Bronchial epithelial cell (primary cell): Measurements from ENCODE around the gene OPCML. TPM values are rescaled to one million over a fixed set of nuclear protein-coding genes. Genes with fewer than 3 reads are reported as not detected.

Source experiments
- DNase-seq: peaks from one replicate; pipeline ENCODE4 v3.0.0-alpha.2; 2010; ENCODE audit warnings: low read depth
- FAIRE-seq: peaks from 2 replicates; lab custom pipeline; 2011; peaks lifted over from hg19 to GRCh38; lab: Jason Lieb, UNC
- H3K27me3 ChIP-seq: 2 replicates; pipeline ENCODE4 v1.5.1; 2011; ENCODE audit warnings: low read length; ENCODE audit not compliant: control insufficient read depth, insufficient read depth
- H3K36me3 ChIP-seq: 2 replicates; pipeline ENCODE4 v1.5.1; 2011; ENCODE audit warnings: low read length; ENCODE audit not compliant: control insufficient read depth, insufficient read depth
- H3K4me3 ChIP-seq: 2 replicates; pipeline ENCODE4 v1.5.1; 2011; ENCODE audit warnings: mild to moderate bottlenecking, low read depth, low read length, control low read depth
- CTCF ChIP-seq: IDR thresholded peaks from 2 replicates; pipeline ENCODE4 v1.5.1; 2011; ENCODE audit warnings: mild to moderate bottlenecking, moderate library complexity, low read length, control low read depth, inconsistent platforms; ENCODE audit not compliant: insufficient read depth, severe bottlenecking
- total RNA-seq: library from RNA; depleted of rRNA; stranded (reverse); fragments of >200 nt; gene quantifications from 2 replicates; pipeline ENCODE4 v1.2.1, GENCODE V29; 2014

Gene OPCML
- total RNA-seq, 1 donor from 2014 or later = not detected

DNA sequence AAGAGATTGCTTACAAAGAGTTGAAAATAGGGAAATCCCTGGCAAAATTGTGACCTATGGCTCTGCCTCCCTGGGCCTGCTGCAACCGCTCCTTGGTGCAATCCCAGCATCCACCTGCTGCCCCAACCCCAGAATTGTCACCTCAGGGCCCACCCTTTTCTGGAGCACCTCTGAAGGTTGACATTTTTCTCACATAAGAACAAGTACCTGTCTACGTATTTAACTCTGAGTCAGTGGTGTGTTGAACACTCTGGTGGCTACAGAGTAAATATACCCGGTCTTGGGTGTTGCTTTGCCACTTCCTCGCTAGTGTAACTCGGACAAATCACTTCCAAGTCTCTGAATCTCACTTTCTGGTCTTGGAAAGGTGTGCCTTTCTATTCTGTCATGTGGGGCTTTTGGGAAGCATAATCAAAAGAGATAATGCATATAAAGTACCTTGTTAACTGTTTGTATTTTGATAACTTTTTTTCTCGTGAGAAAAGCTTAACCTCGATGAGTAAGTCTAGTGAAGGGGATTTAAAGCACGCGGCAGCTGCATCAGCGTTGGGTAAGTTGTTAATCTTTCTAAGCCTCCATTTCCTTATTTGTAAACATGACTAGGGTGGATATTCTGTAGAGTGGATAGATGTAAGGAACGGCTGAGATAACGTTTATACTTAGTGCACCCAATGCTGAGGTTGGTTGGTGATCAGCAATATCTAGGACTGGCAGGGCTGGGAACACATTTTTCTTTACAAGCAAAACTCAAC lies 881.2 kb downstream of the OPCML start:
- Histone ChIP-seq H3K4me3 (no peak overlapping the region), H3K27me3 (no peaks in the 10 kb centered on the region), H3K36me3 (no peaks in the 10 kb centered on the region)
- no peak for TF ChIP-seq CTCF
- no peak for DNase-seq
- no peak for FAIRE-seq

DNA sequence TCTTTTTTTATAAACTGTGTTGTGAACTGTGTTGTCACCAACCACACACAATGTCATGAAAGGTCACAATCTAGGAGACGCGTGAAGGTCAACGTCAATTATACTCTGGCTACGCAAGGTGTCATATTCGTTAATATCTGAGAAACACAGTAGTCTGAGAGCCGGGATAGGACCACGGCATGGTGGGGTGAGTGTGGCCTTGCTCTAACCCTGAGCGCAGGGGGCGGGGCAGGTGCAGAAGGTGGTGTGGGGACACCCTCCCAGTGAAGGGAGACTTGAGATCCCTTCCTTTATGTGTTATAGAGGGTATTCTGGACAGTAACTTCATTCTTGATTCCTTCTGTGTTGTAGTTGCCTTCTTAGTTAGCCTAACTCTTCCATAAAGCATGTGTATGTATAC lies 883.0 kb downstream of the OPCML start:
- no peak for TF ChIP-seq CTCF
- no peaks in the 10 kb centered on the region for H3K27me3 ChIP-seq
- FAIRE-seq (no peak), DNase-seq (no peak)
- H3K36me3 ChIP-seq = no peaks in the 10 kb centered on the region
- no peak overlapping the region for H3K4me3 ChIP-seq

- Histone ChIP-seq H3K36me3 (no peaks in the 10 kb centered on the region), H3K4me3 (no peak overlapping the region), H3K27me3 (no peaks in the 10 kb centered on the region)
- TF ChIP-seq CTCF = no peak
- DNase-seq (no peak), FAIRE-seq (no peak)
Measured at GRCh38 chr11:132648851-132649250, 883.5 kb downstream of the OPCML start.

- no peak for FAIRE-seq
- Histone ChIP-seq H3K4me3 (no peak overlapping the region), H3K36me3 (no peaks in the 10 kb centered on the region), H3K27me3 (no peaks in the 10 kb centered on the region)
- no peak for TF ChIP-seq CTCF
- no peak for DNase-seq
Measured at GRCh38 chr11:132646890-132647289, 885.4 kb downstream of the OPCML start.

DNA sequence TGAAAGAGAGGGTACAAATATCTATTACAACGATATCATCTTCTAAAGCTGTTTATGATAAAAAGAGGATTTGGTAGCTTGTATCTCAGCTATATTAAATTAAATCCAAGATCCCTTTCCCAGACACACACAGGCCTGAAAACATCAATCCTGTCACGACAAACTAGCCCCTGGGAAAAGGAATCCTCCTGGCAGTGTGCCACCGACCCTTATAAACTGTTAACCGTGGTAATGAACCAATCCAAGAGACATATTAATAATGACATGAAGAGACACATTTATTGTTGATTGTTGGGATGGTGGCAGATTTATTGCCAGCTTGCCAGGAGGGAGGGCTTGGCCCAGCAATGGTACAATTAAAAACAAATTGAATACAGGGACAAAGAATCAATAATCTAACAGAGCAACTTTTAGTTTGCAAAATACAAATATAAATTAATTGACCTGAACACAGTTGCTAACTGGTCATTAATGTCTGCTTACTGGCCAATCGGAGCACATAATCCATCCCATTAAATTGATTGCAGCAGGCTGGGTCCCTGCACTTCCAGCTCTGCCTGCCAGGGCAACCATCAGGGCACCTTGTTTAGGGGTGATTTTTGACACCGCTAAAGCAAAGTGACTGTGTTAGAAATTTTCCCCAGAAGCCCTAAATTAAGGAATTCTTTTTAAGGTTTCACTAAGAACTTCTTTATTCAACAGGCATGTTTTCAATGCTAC lies 887.6 kb downstream of the OPCML start:
- no peak overlapping the region for H3K4me3 ChIP-seq
- no peaks in the 10 kb centered on the region for H3K27me3 ChIP-seq
- TF ChIP-seq CTCF = no peak
- DNase-seq (no peak), FAIRE-seq (no peak)
- no peaks in the 10 kb centered on the region for H3K36me3 ChIP-seq
